K562 (cell line): ENCODE data around the gene DHDDS. TPM values are rescaled to one million over a fixed set of nuclear protein-coding genes. Genes with fewer than 3 reads are reported as not detected.
A peak's percentile ranks its signal among the peaks of the same experiment; 100 is the strongest.

Experiments
- ATAC-seq: fragments of 200-7000 bp; cut with Tn5 transposase; 3 replicates; pipeline ENCODE4 v1.9.1; 2020; ENCODE audit warnings: moderate library complexity
- BruUV-seq: library from RNA; stranded (reverse); fragments of 400-500 nt; replicated peaks from 2 replicates; lab custom pipeline; 2021; lab: Mats Ljungman, UMichigan
- CTCF ChIA-PET: fragments of 300-600 bp; formaldehyde crosslinking; extraction: SDS; loops from one replicate; lab custom pipeline; 2021; ENCODE audit warnings: low intra/inter-chr PET ratio; lab: Yijun Ruan, JAX
- POLR2A ChIA-PET: fragments of 300-600, 350-650 bp; sonication (Branson Sonifier 250); formaldehyde crosslinking; extraction: SDS; loops from one replicate; lab custom pipeline; 2021; ENCODE audit warnings: antibody characterized with exemption, inconsistent platforms; lab: Yijun Ruan, JAX
- DNase-seq, 4 experiments: peaks; one replicate each; pipeline versions ENCODE4 v3.0.0 to v3.0.0-alpha.2; 2011 to 2018; ENCODE audit warnings: low spot score in 3 of 4, mixed read lengths in 3 of 4; ENCODE audit errors: extremely low read depth in 1 of 4
- FAIRE-seq: peaks from 2 replicates; lab custom pipeline; 2011; peaks lifted over from hg19 to GRCh38; lab: Jason Lieb, UNC
- H2AFZ ChIP-seq: 2 replicates; pipeline ENCODE4 v1.6.0; 2011; ENCODE audit warnings: low read depth, low read length, control low read depth, inconsistent platforms
- H3K27ac ChIP-seq: fragments of 200-600 bp; 3 replicates; pipeline ENCODE4 v1.8.0; 2011; ENCODE audit warnings: low read depth, mild to moderate bottlenecking, control low read depth, inconsistent platforms, low read length, moderate library complexity, mixed read lengths; ENCODE audit errors: extremely low read depth
- H3K27me3 ChIP-seq, 2 experiments: fragments of 300-600 bp in 1 of 2; 2 replicates in 1 of 2; 3 replicates in 1 of 2; pipeline versions ENCODE4 v1.6.0 to v1.8.0; 2011; ENCODE audit warnings: inconsistent platforms in 2 of 2, low read length in 2 of 2, mild to moderate bottlenecking in 1 of 2, mixed read lengths in 1 of 2, moderate library complexity in 1 of 2; ENCODE audit not compliant: control insufficient read depth in 2 of 2, insufficient read depth in 2 of 2
- H3K36me3 ChIP-seq: fragments of 300-600 bp; 3 replicates; pipeline ENCODE4 v1.8.0; 2011; ENCODE audit warnings: mild to moderate bottlenecking, low read length, inconsistent platforms; ENCODE audit not compliant: control insufficient read depth, insufficient read depth
- H3K4me1 ChIP-seq, 2 experiments: fragments of 200-600 bp in 1 of 2; replicated peaks in 1 of 2; 2 replicates in 1 of 2; 3 replicates in 1 of 2; pipeline versions ENCODE4 v1.5.1 to v1.8.0; 2011; ENCODE audit warnings: inconsistent platforms in 2 of 2, low read length in 2 of 2, mild to moderate bottlenecking in 1 of 2, mixed read lengths in 1 of 2, moderate library complexity in 1 of 2; ENCODE audit not compliant: control insufficient read depth in 2 of 2, insufficient read depth in 2 of 2
- H3K4me2 ChIP-seq: 2 replicates; pipeline ENCODE4 v1.6.1; 2011; ENCODE audit warnings: low read length, control low read depth, inconsistent platforms, mixed read lengths; ENCODE audit not compliant: insufficient read depth
- H3K4me3 ChIP-seq: fragments of 200-600 bp; sonication (generic), shearing (Covaris generic); 2 replicates; pipeline ENCODE4 v1.5.1; 2016; ENCODE audit warnings: control low read depth, inconsistent platforms
- H3K79me2 ChIP-seq: fragments of 200-600 bp; 3 replicates; pipeline ENCODE4 v1.8.0; 2011; ENCODE audit warnings: low read length, inconsistent platforms; ENCODE audit not compliant: control insufficient read depth, insufficient read depth
- H3K9ac ChIP-seq, 2 experiments: 2 replicates each; pipeline versions ENCODE4 v1.6.0 to v1.6.1; 2011; ENCODE audit warnings: low read depth in 2 of 2, low read length in 2 of 2, control low read depth in 1 of 2, inconsistent platforms in 1 of 2, mild to moderate bottlenecking in 1 of 2, mixed read lengths in 1 of 2; ENCODE audit not compliant: insufficient read depth in 1 of 2
- H3K9me1 ChIP-seq: one replicate; pipeline ENCODE4 v1.6.0; 2011; ENCODE audit warnings: inconsistent platforms, mild to moderate bottlenecking, low read length, moderate library complexity; ENCODE audit not compliant: control insufficient read depth, insufficient read depth
- H3K9me3 ChIP-seq: replicated peaks from 2 replicates; pipeline ENCODE4 v1.5.1; 2011; ENCODE audit warnings: low read depth, low read length, inconsistent platforms; ENCODE audit not compliant: control insufficient read depth, insufficient read depth
- H4K20me1 ChIP-seq: replicated peaks from 2 replicates; pipeline ENCODE4 v1.6.1; 2011; ENCODE audit warnings: low read length, inconsistent platforms, mixed read lengths; ENCODE audit not compliant: control insufficient read depth, insufficient read depth
- ARHGAP35 ChIP-seq: fragments of 450-650 bp; IDR thresholded peaks from 2 replicates; pipeline ENCODE4 v1.6.1; 2018; ENCODE audit not compliant: partially characterized antibody
- FOXK1 ChIP-seq: sonication (generic); formaldehyde crosslinking; IDR thresholded peaks from 2 replicates; pipeline ENCODE4 v1.8.0; 2022; ENCODE audit warnings: missing genetic modification reagents, mild to moderate bottlenecking, borderline replicate concordance
- GTF2A2 ChIP-seq: IDR thresholded peaks from 2 replicates; pipeline ENCODE4 v1.6.1; 2016; ENCODE audit warnings: mild to moderate bottlenecking, missing genetic modification characterization, missing compliant biosample characterization
- NUFIP1 ChIP-seq: fragments of 450-650 bp; IDR thresholded peaks from 2 replicates; pipeline ENCODE4 v1.6.1; 2018; ENCODE audit not compliant: partially characterized antibody
- POLR2G ChIP-seq: fragments of 200-400 bp; formaldehyde crosslinking; IDR thresholded peaks from 2 replicates; pipeline ENCODE4 v1.6.1; 2017; ENCODE audit warnings: low read depth, mild to moderate bottlenecking, antibody characterized with exemption, low read length, moderate library complexity
- POLR2H ChIP-seq: IDR thresholded peaks from 2 replicates; pipeline ENCODE4 v1.6.1; 2016; ENCODE audit warnings: missing genetic modification characterization, low read depth, mild to moderate bottlenecking, control low read depth, missing compliant biosample characterization, moderate library complexity
- RBM22 ChIP-seq: fragments of 200-400 bp; formaldehyde crosslinking; IDR thresholded peaks from 2 replicates; pipeline ENCODE4 v1.6.1; 2018; ENCODE audit warnings: low read length, low read depth; ENCODE audit not compliant: poor library complexity, severe bottlenecking
- TGIF2 ChIP-seq: sonication (generic); formaldehyde crosslinking; IDR thresholded peaks from 2 replicates; pipeline ENCODE4 v1.8.1; 2022; ENCODE audit warnings: mild to moderate bottlenecking, missing genetic modification reagents, moderate library complexity
- THAP7 ChIP-seq: fragments of 250-450 bp; sonication (Bioruptor Pico); IDR thresholded peaks from 2 replicates; pipeline ENCODE4 v1.5.0; 2021
- ZNF175 ChIP-seq: fragments of 200-800 bp; sonication (Bioruptor generic); IDR thresholded peaks from 2 replicates; pipeline ENCODE4 v1.6.1; 2016; ENCODE audit warnings: low read depth, mild to moderate bottlenecking, missing genetic modification characterization, missing compliant biosample characterization
- ZNF232 ChIP-seq: sonication (generic); formaldehyde crosslinking; IDR thresholded peaks from 2 replicates; pipeline ENCODE4 v1.8.0; 2022; ENCODE audit warnings: mild to moderate bottlenecking, missing genetic modification reagents
- ZNF551 ChIP-seq: fragments of 250-450 bp; sonication (Bioruptor Pico); IDR thresholded peaks from 2 replicates; pipeline ENCODE4 v1.5.0; 2021; ENCODE audit warnings: mild to moderate bottlenecking, moderate library complexity
- ZNF785 ChIP-seq: fragments of 250-450 bp; sonication (Bioruptor Pico); IDR thresholded peaks from 2 replicates; pipeline ENCODE4 v1.4.0; 2020; ENCODE audit warnings: mild to moderate bottlenecking
- WGBS: fragments of 100-300 bp; shearing (Covaris generic); methylation state at CpG from one replicate; pipeline ENCODE4 v1.1.6; 2016; ENCODE audit warnings: low coverage, mixed read lengths; ENCODE audit not compliant: insufficient coverage; ENCODE audit errors: missing lambda C conversion rate; 5-methylcytosine and 5-hydroxymethylcytosine counted together
- in situ Hi-C: fragments of 300-500 bp; cut with MboI; formaldehyde crosslinking; loops from 4 replicates; pipeline ENCODE4 v1.15.0; 2018; ENCODE audit warnings: inconsistent platforms, mixed read lengths
- intact Hi-C: fragments of 100-400 bp; cut with micrococcal nuclease; formaldehyde crosslinking; loops from 2 replicates; pipeline ENCODE4 v1.14.2; 2022
- polyA plus RNA-seq, 8 experiments: library from polyadenylated mRNA; depleted of rRNA in 4 of 8; stranded (reverse) in 5 of 8; unstranded in 3 of 8; fragments of >200 nt; fragmentation: Nextera tagmentation in 2 of 8; fragmentation: Illumina TruSeq in 1 of 8; extraction: Ambion mirVana in 2 of 8; extraction: Trizol in 1 of 8; gene quantifications; 2 replicates each; pipeline versions ENCODE4 v1.2.1 to v1.2.3, GENCODE V29; 2011 to 2014; ENCODE audit warnings: inconsistent platforms in 1 of 8, missing spikeins in 1 of 8
- total RNA-seq, 7 experiments: library from RNA; depleted of rRNA in 6 of 7; stranded (reverse); fragments of >200 nt in 6 of 7; fragmentation: Illumina TruSeq in 2 of 7; extraction: Trizol in 2 of 7; gene quantifications; 2 replicates each; pipeline versions ENCODE4 v1.2.1 to v1.2.3, GENCODE V29; 2011 to 2021; ENCODE audit warnings: low replicate concordance in 1 of 7
- TF ChIP-seq, protein P1 (sequence below): sonication (generic); formaldehyde crosslinking; IDR thresholded peaks from 2 replicates; pipeline ENCODE4 v1.8.0; 2023; ENCODE audit warnings: missing genetic modification reagents, mild to moderate bottlenecking, borderline replicate concordance
- TF ChIP-seq, protein P2 (sequence below): fragments of 450-650 bp; formaldehyde crosslinking; IDR thresholded peaks from 2 replicates; pipeline ENCODE4 v1.4.0; 2020; ENCODE audit warnings: mild to moderate bottlenecking, moderate library complexity

DHDDS gene
- total and polyA plus RNA-seq, 9 of the 15 experiments (the other 6 are each of a cell fraction or from before 2014, with no cell fraction given): 33.3 to 55.0 (median 44.3) TPM

DNA sequence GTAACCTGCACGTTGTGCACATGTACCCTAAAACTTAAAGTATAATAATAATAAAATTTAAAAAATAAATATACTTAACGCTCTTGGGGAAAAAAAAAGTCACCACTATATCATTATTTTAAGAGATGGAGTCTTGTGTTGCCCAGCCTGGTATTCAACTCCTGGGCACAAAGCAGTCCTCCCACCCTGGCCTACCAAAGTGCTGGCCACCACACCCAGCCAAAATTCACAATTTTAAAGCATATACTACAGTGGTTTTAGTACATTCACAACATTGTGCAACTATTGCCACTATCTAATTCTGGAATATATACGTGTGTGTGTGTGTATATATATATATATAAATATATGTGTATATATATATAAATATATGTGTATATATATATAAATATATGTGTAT is 46.0 kb downstream of the DHDDS start:
- H3K4me2 ChIP-seq: no peak overlapping the region
- WGBS: 84% methylated on average over 3 of the region's 3 CpGs
- peaks cover 41% of the 10 kb centered on the region for H3K36me3 ChIP-seq
- in situ Hi-C loops (no loop called here), intact Hi-C loops (no loop called here)
- CTCF ChIA-PET: no interaction called here
- POLR2A ChIA-PET: interaction anchor here (0.7 to 1.3 kb wide), 5 partner anchors 9 to 189 kb away, joined by 3 to 10 read pairs (median 3); no protein-coding TSS in a partner anchor
- no peak overlapping the region for H3K9ac ChIP-seq
- H3K27me3 ChIP-seq: no peaks in the 10 kb centered on the region
- ATAC-seq (no peak), FAIRE-seq (no peak), DNase-seq (no peak)
- H3K9me1 ChIP-seq: no peaks in the 10 kb centered on the region
- no peaks in the 10 kb centered on the region for H3K9me3 ChIP-seq
- BruUV-seq: no TSS peak
- no peak overlapping the region for H3K4me3 ChIP-seq
- no peak overlapping the region for H3K27ac ChIP-seq
- peaks cover 11% of the 10 kb centered on the region for H4K20me1 ChIP-seq
- no peak overlapping the region for H2AFZ ChIP-seq
- peaks cover 21% of the 10 kb centered on the region for H3K79me2 ChIP-seq
- H3K4me1 ChIP-seq: peaks cover 18 to 25% of the 10 kb centered on the region in 2 experiments; a peak in 4 of 5 replicates
- TF ChIP-seq ZNF551 (CRISPR knock-in tag): no peak
- no peak for TF ChIP-seq NUFIP1
- TF ChIP-seq GTF2A2 (tag): no peak
- no peak for TF ChIP-seq ZNF232 (CRISPR knock-in tag)
- no peak for TF ChIP-seq ARHGAP35
- 0 out of 2 replicates have a peak, but pooled peaks have one; percentile 32 for TF ChIP-seq POLR2G
- TF ChIP-seq, protein P1, sequence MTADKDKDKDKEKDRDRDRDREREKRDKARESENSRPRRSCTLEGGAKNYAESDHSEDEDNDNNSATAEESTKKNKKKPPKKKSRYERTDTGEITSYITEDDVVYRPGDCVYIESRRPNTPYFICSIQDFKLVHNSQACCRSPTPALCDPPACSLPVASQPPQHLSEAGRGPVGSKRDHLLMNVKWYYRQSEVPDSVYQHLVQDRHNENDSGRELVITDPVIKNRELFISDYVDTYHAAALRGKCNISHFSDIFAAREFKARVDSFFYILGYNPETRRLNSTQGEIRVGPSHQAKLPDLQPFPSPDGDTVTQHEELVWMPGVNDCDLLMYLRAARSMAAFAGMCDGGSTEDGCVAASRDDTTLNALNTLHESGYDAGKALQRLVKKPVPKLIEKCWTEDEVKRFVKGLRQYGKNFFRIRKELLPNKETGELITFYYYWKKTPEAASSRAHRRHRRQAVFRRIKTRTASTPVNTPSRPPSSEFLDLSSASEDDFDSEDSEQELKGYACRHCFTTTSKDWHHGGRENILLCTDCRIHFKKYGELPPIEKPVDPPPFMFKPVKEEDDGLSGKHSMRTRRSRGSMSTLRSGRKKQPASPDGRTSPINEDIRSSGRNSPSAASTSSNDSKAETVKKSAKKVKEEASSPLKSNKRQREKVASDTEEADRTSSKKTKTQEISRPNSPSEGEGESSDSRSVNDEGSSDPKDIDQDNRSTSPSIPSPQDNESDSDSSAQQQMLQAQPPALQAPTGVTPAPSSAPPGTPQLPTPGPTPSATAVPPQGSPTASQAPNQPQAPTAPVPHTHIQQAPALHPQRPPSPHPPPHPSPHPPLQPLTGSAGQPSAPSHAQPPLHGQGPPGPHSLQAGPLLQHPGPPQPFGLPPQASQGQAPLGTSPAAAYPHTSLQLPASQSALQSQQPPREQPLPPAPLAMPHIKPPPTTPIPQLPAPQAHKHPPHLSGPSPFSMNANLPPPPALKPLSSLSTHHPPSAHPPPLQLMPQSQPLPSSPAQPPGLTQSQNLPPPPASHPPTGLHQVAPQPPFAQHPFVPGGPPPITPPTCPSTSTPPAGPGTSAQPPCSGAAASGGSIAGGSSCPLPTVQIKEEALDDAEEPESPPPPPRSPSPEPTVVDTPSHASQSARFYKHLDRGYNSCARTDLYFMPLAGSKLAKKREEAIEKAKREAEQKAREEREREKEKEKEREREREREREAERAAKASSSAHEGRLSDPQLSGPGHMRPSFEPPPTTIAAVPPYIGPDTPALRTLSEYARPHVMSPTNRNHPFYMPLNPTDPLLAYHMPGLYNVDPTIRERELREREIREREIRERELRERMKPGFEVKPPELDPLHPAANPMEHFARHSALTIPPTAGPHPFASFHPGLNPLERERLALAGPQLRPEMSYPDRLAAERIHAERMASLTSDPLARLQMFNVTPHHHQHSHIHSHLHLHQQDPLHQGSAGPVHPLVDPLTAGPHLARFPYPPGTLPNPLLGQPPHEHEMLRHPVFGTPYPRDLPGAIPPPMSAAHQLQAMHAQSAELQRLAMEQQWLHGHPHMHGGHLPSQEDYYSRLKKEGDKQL (CRISPR knock-in tag): no peak
- TF ChIP-seq THAP7 (CRISPR knock-in tag): no peak
- TF ChIP-seq TGIF2 (CRISPR knock-in tag): no peak
- TF ChIP-seq ZNF175 (CRISPR knock-in tag): no peak
- TF ChIP-seq ZNF785 (CRISPR knock-in tag): no peak
- TF ChIP-seq, protein P2, sequence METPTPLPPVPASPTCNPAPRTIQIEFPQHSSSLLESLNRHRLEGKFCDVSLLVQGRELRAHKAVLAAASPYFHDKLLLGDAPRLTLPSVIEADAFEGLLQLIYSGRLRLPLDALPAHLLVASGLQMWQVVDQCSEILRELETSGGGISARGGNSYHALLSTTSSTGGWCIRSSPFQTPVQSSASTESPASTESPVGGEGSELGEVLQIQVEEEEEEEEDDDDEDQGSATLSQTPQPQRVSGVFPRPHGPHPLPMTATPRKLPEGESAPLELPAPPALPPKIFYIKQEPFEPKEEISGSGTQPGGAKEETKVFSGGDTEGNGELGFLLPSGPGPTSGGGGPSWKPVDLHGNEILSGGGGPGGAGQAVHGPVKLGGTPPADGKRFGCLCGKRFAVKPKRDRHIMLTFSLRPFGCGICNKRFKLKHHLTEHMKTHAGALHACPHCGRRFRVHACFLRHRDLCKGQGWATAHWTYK (CRISPR knock-in tag): no peak
- TF ChIP-seq RBM22: no peak
- no peak for TF ChIP-seq FOXK1
- TF ChIP-seq POLR2H (tag): 0 out of 2 replicates have a peak, but pooled peaks have one; percentile 7
